ENCODE data around the gene TPP1.

The TPP1 gene

DNA sequence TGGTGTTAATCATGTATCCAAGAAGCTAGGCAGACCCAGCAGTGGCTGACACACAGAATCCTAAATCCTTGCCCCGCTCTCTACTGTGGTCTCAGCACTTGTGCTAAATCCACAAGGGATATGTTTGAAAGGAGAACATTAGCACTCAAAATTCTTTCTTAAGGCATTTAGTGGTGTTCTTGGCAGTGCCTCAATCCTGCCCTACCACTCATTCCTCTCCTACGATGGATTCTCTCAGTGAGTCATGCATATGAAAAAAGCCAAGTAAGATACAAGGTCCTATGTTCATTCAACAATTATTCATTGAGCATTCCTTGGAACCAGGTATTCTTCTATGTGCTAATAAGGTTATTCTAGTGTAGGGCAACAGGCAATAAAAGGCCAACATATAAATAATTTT lies 47.0 kb downstream of the TPP1 start:
- H3K27me3 Mint-ChIP-seq, result no peaks in the 10 kb centered on the region
- ATAC-seq, result no peak
- no peaks in the 10 kb centered on the region for H3K4me1 Mint-ChIP-seq
- H3K9me3 Mint-ChIP-seq, result no peaks in the 10 kb centered on the region
- H3K27ac Mint-ChIP-seq, result no peak overlapping the region
- no peak overlapping the region for H3K4me3 Mint-ChIP-seq
- DNase-seq, result no peak

DNA sequence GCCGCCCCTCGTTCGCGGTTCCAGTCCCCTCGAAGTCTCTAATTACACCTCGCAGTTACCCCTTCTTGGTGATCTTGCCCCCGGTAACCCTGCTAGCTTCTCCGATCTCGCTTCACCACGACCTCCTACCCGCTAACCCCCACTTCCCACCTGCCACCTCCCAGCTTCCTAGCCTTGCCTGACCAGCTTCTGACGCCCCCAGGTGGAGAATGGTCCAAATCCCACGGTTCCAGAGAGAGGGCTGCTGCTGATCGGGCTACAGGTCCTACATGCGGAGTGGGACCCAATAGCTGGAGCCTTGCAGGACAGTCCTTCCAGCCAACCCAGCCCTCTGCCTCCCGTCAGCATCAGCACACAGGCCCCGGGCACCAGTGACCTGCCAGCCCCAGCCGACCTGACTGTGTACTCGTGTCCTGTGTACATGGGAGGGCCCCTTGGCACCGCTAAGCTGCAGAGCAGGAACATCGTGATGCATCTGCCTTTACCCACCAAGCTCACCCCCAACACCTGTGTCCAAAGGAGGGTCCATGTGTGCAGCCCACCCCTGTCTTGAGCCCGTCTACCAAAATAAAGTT lies 47.7 kb downstream of the TPP1 start:
- ATAC-seq (peak; percentile 23), DNase-seq (no peak)
- H3K9me3 Mint-ChIP-seq, result no peaks in the 10 kb centered on the region
- H3K4me1 Mint-ChIP-seq, result no peaks in the 10 kb centered on the region
- H3K27ac Mint-ChIP-seq, result peak overlapping the region in 1 of 2 donors; percentile 36
- no peak overlapping the region for H3K4me3 Mint-ChIP-seq
- no peaks in the 10 kb centered on the region for H3K27me3 Mint-ChIP-seq

DNA sequence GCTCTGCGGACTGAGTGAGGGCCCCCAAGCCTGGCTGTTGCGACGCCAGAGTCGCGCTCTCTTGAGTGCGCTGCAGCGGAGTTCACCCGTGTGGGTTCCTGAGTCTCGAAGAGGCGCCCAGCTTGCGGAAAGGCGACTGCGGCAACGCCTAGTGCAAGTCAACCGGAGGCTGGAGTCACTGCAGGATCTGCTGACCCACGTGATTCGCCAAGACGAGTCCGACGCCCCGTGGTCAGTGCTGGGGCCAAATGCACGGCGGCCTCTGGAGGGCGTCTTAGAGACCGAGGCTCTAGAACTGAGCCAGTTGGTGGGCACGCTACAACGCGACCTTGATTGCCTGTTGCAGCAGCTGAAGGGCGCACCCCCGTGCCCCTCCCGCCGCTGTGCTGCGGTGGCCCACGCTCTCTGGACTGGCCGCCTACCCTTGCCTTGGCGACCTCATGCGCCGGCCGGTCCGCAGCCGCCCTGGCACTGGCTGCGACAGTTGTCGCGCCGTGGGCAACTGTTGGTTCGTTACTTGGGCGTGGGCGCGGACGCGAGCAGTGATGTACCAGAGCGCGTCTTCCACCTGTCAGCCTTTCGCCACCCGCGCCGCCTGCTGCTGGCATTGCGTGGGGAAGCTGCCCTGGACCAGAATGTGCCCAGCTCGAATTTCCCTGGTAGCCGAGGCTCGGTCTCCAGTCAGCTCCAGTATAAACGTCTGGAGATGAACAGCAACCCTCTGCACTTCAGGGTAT lies 48.4 kb downstream of the TPP1 start:
- Mint-ChIP-seq H3K4me3 (no peak overlapping the region), H3K4me1 (no peaks in the 10 kb centered on the region), H3K9me3 (no peaks in the 10 kb centered on the region), H3K27me3 (no peaks in the 10 kb centered on the region), H3K27ac (no peak overlapping the region)
- ATAC-seq (no peak), DNase-seq (no peak)

DNA sequence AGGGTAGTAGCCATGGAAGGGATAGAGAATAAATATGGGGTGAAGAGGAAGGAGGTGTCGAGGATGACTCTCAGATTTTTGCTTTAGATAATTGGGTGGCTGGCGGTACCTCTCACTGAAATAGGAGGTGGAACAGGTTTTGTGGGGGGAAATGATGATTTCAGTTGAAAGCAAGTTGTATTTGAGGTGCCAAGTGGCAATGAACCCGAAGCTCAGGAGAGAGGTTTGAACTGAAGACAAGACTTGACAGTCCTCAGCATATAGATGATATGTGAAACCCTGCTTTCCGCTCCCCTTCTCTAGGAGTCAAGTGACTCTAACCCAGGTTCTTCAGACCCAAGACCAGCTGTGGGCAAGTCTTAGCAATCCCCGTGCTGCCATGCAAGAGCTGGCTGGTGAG lies 49.5 kb downstream of the TPP1 start:
- Mint-ChIP-seq H3K9me3 (no peaks in the 10 kb centered on the region), H3K27ac (no peak overlapping the region), H3K27me3 (no peaks in the 10 kb centered on the region), H3K4me3 (no peak overlapping the region), H3K4me1 (no peaks in the 10 kb centered on the region)
- ATAC-seq (no peak), DNase-seq (no peak)

DNA sequence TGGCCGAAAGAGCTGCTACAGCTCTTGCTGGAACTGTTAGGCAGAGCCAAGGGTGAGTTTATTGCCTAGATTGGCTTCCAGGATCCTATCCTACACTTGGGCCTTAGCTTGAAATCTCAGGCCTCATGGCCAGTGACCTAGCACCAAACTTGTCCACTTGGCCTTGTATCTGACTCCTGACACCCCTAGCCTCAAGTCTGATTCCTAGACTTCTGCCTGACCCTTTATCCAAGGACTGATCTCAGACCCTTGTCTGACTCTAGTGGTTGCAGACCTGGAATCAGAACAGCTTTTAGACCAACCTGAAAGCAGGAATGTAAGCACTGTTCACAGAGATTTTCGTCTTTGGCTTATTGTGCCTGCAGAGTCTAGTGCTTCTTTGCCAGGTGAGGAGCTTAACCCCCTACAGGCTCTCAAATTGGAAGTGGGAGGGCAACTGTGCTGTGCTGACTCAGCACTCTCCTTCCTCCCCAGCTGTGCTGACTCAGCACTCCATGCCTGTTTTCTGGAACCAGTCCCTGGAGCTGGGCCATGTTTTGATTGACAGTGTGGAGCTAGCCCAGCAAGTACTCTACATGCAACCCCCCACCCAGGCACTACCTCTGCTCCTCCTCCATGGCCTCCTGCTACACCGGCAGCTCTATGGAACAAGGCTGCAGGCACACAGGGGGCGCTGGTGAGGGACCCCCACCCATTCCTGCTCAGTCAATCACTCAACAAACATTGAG lies 50.9 kb downstream of the TPP1 start:
- H3K27me3 Mint-ChIP-seq, result no peaks in the 10 kb centered on the region
- ATAC-seq (no peak), DNase-seq (no peak)
- no peak overlapping the region for H3K27ac Mint-ChIP-seq
- no peaks in the 10 kb centered on the region for H3K4me1 Mint-ChIP-seq
- no peaks in the 10 kb centered on the region for H3K9me3 Mint-ChIP-seq
- H3K4me3 Mint-ChIP-seq, result no peak overlapping the region

DNA sequence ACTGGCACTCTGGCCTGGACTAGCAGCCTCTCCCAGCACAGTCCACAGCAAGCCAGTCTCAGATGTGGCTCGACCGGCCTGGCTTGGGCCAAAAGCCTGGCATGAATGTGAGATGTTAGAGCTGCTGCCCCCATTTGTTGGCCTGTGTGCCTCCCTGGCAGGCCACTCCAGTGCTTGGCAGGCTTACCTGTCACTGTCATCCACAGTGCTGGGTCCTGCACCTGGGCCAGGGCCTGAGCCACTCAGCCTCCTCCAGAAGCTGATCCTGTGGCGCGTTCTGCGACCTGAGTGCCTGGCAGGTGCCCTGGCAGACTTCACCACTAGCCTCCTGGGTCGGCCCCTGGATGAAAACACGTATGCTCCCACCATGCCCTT lies 51.9 kb downstream of the TPP1 start:
- H3K9me3 Mint-ChIP-seq, result no peaks in the 10 kb centered on the region
- H3K27ac Mint-ChIP-seq, result no peak overlapping the region
- no peak overlapping the region for H3K4me3 Mint-ChIP-seq
- ATAC-seq (no peak), DNase-seq (no peak)
- no peaks in the 10 kb centered on the region for H3K4me1 Mint-ChIP-seq
- H3K27me3 Mint-ChIP-seq, result no peaks in the 10 kb centered on the region

DNA sequence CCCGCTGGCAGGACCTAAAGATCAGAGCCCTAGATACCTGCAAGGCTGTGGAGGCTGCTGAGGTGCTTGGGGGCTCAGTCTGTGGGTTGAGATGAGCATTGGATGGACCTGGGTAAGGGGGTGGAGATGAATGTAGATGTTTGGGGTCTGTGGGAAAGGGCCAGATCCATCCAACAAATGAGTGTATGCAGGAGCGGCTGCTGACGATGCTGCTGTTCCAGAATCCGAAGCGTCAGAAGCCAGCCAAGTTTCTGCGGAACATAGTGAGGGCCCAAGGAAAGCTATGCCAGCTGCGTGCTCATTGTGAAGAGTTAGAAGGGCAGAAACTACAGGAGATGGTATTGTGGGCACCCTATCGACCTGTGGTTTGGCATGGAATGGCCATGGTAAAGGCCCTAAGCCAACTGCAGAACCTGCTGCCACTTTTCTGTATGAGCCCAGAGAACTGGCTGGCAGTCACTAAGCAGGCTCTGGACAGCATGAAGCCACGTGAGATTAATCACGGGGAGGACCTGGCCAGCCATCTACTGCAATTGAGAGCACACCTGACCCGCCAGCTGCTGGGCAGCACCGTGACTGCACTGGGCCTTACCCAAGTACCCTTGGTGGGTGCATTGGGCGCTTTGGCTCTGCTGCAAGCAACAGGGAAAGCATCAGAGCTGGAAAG lies 52.4 kb downstream of the TPP1 start:
- ATAC-seq (no peak), DNase-seq (no peak)
- Mint-ChIP-seq H3K4me3 (no peak overlapping the region), H3K27ac (no peak overlapping the region), H3K27me3 (no peaks in the 10 kb centered on the region), H3K9me3 (no peaks in the 10 kb centered on the region), H3K4me1 (no peaks in the 10 kb centered on the region)

DNA sequence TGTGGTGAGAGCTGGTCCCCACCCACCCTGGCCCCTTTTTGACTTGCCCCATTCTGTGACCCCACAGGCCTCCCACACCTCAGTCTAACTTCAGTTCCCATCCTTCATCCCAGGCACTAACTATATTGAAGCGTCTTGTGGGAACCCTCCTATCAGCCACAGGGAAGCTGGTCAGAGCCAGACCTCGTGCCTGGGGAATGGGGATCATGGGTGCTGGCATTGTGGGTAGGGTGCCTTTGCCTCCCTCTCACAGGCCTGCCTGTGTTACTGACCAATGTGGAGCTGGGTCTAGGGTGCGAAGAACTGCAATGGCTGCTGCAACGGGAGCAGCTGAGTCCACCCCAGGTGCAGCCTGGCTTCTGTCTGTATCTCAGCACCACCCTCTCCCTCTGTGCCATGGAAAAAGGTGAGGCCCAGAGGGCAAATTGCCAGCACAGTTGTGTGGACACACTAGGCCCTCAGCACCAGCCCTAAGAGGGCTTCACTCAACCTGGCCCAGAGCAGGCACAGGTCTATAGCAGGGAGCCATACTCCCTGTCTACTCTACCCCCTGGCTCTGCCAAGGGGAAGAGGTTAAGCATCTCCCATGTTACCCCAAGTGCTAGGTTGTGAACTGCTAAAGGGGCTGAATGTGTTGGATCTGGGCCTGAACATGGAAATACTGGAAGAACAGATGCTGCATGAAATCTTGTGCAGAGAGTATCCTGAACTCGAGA lies 53.1 kb downstream of the TPP1 start:
- ATAC-seq (peak; percentile 11), DNase-seq (no peak)
- H3K4me1 Mint-ChIP-seq, result no peaks in the 10 kb centered on the region
- H3K9me3 Mint-ChIP-seq, result no peaks in the 10 kb centered on the region
- no peaks in the 10 kb centered on the region for H3K27me3 Mint-ChIP-seq
- no peak overlapping the region for H3K27ac Mint-ChIP-seq
- H3K4me3 Mint-ChIP-seq, result no peak overlapping the region

DNA sequence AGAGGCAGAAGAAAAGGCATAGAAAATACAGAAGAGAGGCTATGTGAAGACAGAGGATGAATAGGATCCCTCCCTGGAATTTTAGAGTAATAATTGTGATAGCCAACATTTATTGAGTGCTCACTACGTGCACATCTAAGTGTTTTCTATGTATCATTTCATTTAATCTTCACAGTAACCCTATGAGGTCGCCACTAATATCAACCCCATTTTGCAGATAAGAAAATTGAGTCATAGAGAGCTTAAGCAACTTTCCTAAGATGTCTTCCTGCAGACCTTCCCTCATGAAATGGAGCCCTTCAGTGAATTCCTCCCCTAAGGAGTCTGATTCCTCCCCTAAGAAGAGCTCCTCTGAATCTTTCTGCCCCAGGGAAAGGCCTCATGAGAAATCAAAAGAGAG lies 53.9 kb downstream of the TPP1 start:
- peak overlapping the region; percentile 22 to 41 for H3K27ac Mint-ChIP-seq
- H3K9me3 Mint-ChIP-seq, result no peaks in the 10 kb centered on the region
- H3K27me3 Mint-ChIP-seq, result no peaks in the 10 kb centered on the region
- ATAC-seq (no peak), DNase-seq (no peak)
- H3K4me3 Mint-ChIP-seq, result no peak overlapping the region
- no peaks in the 10 kb centered on the region for H3K4me1 Mint-ChIP-seq

DNA sequence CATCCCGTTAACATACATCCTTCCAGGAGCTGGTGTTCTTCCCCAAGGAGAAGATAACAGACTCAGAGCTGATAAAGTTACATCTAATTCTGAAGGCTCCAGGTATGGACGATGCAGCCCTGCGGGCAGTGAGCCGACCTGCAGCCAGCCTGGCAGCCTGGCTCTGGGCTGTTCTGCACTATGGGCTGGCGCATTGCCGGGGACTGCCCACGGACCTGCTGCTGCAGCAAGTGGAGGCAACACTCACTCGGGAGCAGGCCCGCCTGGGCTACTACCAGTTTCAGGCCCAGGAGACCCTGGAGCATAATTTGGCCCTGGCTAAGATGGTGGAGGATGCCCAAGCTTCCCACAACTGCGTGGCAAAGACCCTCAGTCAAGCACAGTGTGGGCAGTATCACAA lies 55.6 kb downstream of the TPP1 start:
- H3K27ac Mint-ChIP-seq, result no peak overlapping the region
- ATAC-seq (peak; percentile 17), DNase-seq (no peak)
- no peaks in the 10 kb centered on the region for H3K27me3 Mint-ChIP-seq
- H3K9me3 Mint-ChIP-seq, result no peaks in the 10 kb centered on the region
- H3K4me3 Mint-ChIP-seq, result no peak overlapping the region
- H3K4me1 Mint-ChIP-seq, result no peaks in the 10 kb centered on the region

DNA sequence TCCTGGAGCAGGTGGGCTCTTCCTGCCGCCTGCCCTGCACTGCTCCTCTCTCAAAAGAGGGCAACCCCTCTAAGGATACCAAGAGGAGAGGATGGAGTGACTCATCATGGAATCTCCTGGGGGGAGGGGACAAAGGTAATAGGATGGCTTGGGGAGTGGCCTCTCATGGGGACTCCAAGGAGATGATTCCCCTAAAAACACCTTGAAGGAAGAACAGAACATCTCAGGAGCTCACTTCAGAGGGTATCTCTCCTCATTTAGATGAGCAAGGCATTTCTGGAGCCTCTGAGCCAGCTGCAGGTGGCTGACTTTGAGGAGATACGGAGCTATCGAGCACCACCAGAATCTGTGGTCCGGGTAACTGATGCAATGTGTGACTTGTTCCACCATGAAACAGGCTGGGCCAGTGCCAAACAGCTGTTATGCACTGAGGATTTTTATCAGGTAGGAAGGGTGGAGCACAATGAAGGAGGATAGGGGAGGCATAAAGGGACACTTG lies 56.1 kb downstream of the TPP1 start:
- no peaks in the 10 kb centered on the region for H3K4me1 Mint-ChIP-seq
- no peaks in the 10 kb centered on the region for H3K9me3 Mint-ChIP-seq
- no peak overlapping the region for H3K4me3 Mint-ChIP-seq
- H3K27ac Mint-ChIP-seq, result no peak overlapping the region
- DNase-seq (no peak), ATAC-seq (no peak)
- no peaks in the 10 kb centered on the region for H3K27me3 Mint-ChIP-seq

Measured in stimulated activated naive CD8-positive, alpha-beta T cell treated with anti-CD3 and anti-CD28 coated beads, Interleukin-15, amount 100 ng/mL, for 72 hours (primary cell).